H9 (cell line): ENCODE results near the gene HELQ. TPM values are rescaled to one million over a fixed set of nuclear protein-coding genes. Genes with fewer than 3 reads are reported as not detected.

Experiments
- DNase-seq: peaks from one replicate; pipeline ENCODE4 v3.0.0-alpha.2; 2017
- H2AFZ ChIP-seq: one replicate; pipeline ENCODE4 v1.6.1; 2013; ENCODE audit warnings: mild to moderate bottlenecking, low read length, control low read depth, moderate library complexity
- H2AK5ac ChIP-seq: 2 replicates; pipeline ENCODE4 v1.6.1; 2013; ENCODE audit warnings: low read length, control low read depth, mixed read lengths; ENCODE audit not compliant: insufficient read length
- H2BK120ac ChIP-seq: one replicate; pipeline ENCODE4 v1.6.1; 2013; ENCODE audit warnings: low read depth, mild to moderate bottlenecking, low read length, control low read depth, inconsistent platforms; ENCODE audit not compliant: poor library complexity, severe bottlenecking
- H2BK12ac ChIP-seq: 2 replicates; pipeline ENCODE4 v1.6.1; 2013; ENCODE audit warnings: low read length, control low read depth, mixed read lengths, low read depth; ENCODE audit not compliant: insufficient read length
- H2BK15ac ChIP-seq: 2 replicates; pipeline ENCODE4 v1.6.1; 2013; ENCODE audit warnings: low read depth, low read length, control low read depth
- H2BK20ac ChIP-seq: one replicate; pipeline ENCODE4 v1.6.1; 2013; ENCODE audit warnings: low read depth, mild to moderate bottlenecking, low read length, control low read depth, inconsistent platforms; ENCODE audit not compliant: poor library complexity, severe bottlenecking
- H2BK5ac ChIP-seq: 2 replicates; pipeline ENCODE4 v1.6.1; 2013; ENCODE audit warnings: low read length, control low read depth, mixed read lengths; ENCODE audit not compliant: insufficient read length
- H3K14ac ChIP-seq: 2 replicates; pipeline ENCODE4 v1.6.1; 2013; ENCODE audit warnings: low read length, control low read depth; ENCODE audit not compliant: insufficient read depth
- H3K18ac ChIP-seq: 2 replicates; pipeline ENCODE4 v1.6.1; 2013; ENCODE audit warnings: low read depth, mild to moderate bottlenecking, mixed read lengths, low read length, control low read depth; ENCODE audit not compliant: insufficient read length
- H3K23ac ChIP-seq: 2 replicates; pipeline ENCODE4 v1.6.1; 2013; ENCODE audit warnings: low read length, control low read depth, mixed read lengths, low read depth; ENCODE audit not compliant: insufficient read length
- H3K23me2 ChIP-seq: 2 replicates; pipeline ENCODE4 v1.6.1; 2013; ENCODE audit warnings: low read depth, mild to moderate bottlenecking, mixed read lengths, low read length, control low read depth; ENCODE audit not compliant: insufficient read length, poor library complexity, severe bottlenecking
- H3K27ac ChIP-seq: 2 replicates; pipeline ENCODE4 v1.5.1; 2013; ENCODE audit warnings: low read length, control low read depth, mixed read lengths, low read depth; ENCODE audit not compliant: insufficient read length
- H3K27me3 ChIP-seq: 2 replicates; pipeline ENCODE4 v1.6.1; 2013; ENCODE audit warnings: low read length, control low read depth, inconsistent platforms; ENCODE audit not compliant: insufficient read depth
- H3K4ac ChIP-seq: 2 replicates; pipeline ENCODE4 v1.6.1; 2013; ENCODE audit warnings: low read depth, mild to moderate bottlenecking, control low read depth, inconsistent platforms, low read length, moderate library complexity
- H3K4me1 ChIP-seq: 2 replicates; pipeline ENCODE4 v1.6.1; 2013; ENCODE audit warnings: low read length, control low read depth, inconsistent platforms; ENCODE audit not compliant: insufficient read depth
- H3K4me2 ChIP-seq: 2 replicates; pipeline ENCODE4 v1.6.1; 2013; ENCODE audit warnings: low read length, control low read depth, mixed read lengths; ENCODE audit not compliant: insufficient read length, insufficient read depth
- H3K56ac ChIP-seq: 2 replicates; pipeline ENCODE4 v1.6.1; 2013; ENCODE audit warnings: low read depth, mild to moderate bottlenecking, mixed read lengths, low read length, control low read depth; ENCODE audit not compliant: insufficient read length
- H3K79me1 ChIP-seq: 2 replicates; pipeline ENCODE4 v1.6.1; 2013; ENCODE audit warnings: low read depth, mild to moderate bottlenecking, moderate library complexity, low read length, control low read depth, inconsistent platforms; ENCODE audit not compliant: insufficient read depth, poor library complexity, severe bottlenecking
- H3K79me2 ChIP-seq: 2 replicates; pipeline ENCODE4 v1.6.1; 2013; ENCODE audit warnings: low read length, control low read depth, inconsistent platforms; ENCODE audit not compliant: insufficient read depth
- H3K9ac ChIP-seq: 2 replicates; pipeline ENCODE4 v1.6.1; 2013; ENCODE audit warnings: low read length, control low read depth, mixed read lengths; ENCODE audit not compliant: insufficient read length; ENCODE audit errors: extremely low read depth
- H3K9me3 ChIP-seq: one replicate; pipeline ENCODE4 v1.6.1; 2013; ENCODE audit warnings: low read depth, low read length, inconsistent platforms; ENCODE audit not compliant: control insufficient read depth
- H3T11ph ChIP-seq: one replicate; pipeline ENCODE4 v1.6.1; 2013; ENCODE audit warnings: mild to moderate bottlenecking, low read length, control low read depth, inconsistent platforms
- H4K20me1 ChIP-seq: one replicate; pipeline ENCODE4 v1.6.1; 2013; ENCODE audit not compliant: control insufficient read depth, insufficient read length, insufficient read depth
- H4K5ac ChIP-seq: 2 replicates; pipeline ENCODE4 v1.6.1; 2013; ENCODE audit warnings: low read depth, mild to moderate bottlenecking, mixed read lengths, low read length, control low read depth; ENCODE audit not compliant: insufficient read length
- H4K8ac ChIP-seq: replicated peaks from 2 replicates; pipeline ENCODE4 v1.6.1; 2013; ENCODE audit warnings: low read length, control low read depth, mixed read lengths, low read depth; ENCODE audit not compliant: insufficient read length
- H4K91ac ChIP-seq: 2 replicates; pipeline ENCODE4 v1.6.1; 2013; ENCODE audit warnings: low read depth, mild to moderate bottlenecking, moderate library complexity, mixed read lengths, low read length, control low read depth; ENCODE audit not compliant: insufficient read length
- H3K27ac Mint-ChIP-seq, 3 experiments: 2 replicates in 2 of 3; 3 replicates in 1 of 3; pipeline ENCODE4 v1.8.0; 2020 to 2021; ENCODE audit warnings: mixed read lengths in 3 of 3, mild to moderate bottlenecking in 1 of 3, moderate library complexity in 1 of 3
- H3K27me3 Mint-ChIP-seq: 2 replicates; pipeline ENCODE4 v1.8.0; 2021; ENCODE audit warnings: low read depth, mild to moderate bottlenecking, moderate library complexity, mixed read lengths
- H3K36me3 Mint-ChIP-seq, 3 experiments: 2 replicates in 2 of 3; 3 replicates in 1 of 3; pipeline ENCODE4 v1.8.0; 2020 to 2021; ENCODE audit warnings: low read depth in 3 of 3, mixed read lengths in 3 of 3; ENCODE audit not compliant: insufficient read depth in 1 of 3
- H3K4me1 Mint-ChIP-seq, 2 experiments: 2 replicates each; pipeline ENCODE4 v1.8.0; 2020; ENCODE audit warnings: mixed read lengths in 2 of 2
- H3K4me3 Mint-ChIP-seq, 2 experiments: 2 replicates in 1 of 2; 3 replicates in 1 of 2; pipeline ENCODE4 v1.8.0; 2020 to 2021; ENCODE audit warnings: mild to moderate bottlenecking in 2 of 2, mixed read lengths in 2 of 2, moderate library complexity in 1 of 2
- H3K9me3 Mint-ChIP-seq, 2 experiments: 2 replicates in 1 of 2; 3 replicates in 1 of 2; pipeline ENCODE4 v1.8.0; 2020; ENCODE audit warnings: mild to moderate bottlenecking in 2 of 2, mixed read lengths in 2 of 2, moderate library complexity in 1 of 2
- WGBS: extraction: QIAGEN DNeasy Blood & Tissue Kit; methylation state at CpG from one replicate; pipeline ENCODE4 v1.1.7; 2013; ENCODE audit warnings: missing lambda C conversion rate, low lambda C conversion rate, mixed read lengths; ENCODE audit not compliant: insufficient read length; ENCODE audit errors: extremely low coverage; 5-methylcytosine and 5-hydroxymethylcytosine counted together
- total RNA-seq: library from RNA; stranded (reverse); gene quantifications from 2 replicates; pipeline ENCODE4 v1.2.1, GENCODE V29; 2021
- TF ChIP-seq, protein P1 (sequence below): fragments of 200-600 bp; sonication (generic); conservative IDR thresholded peaks from 3 replicates; pipeline ENCODE4 v1.8.0; 2021; ENCODE audit warnings: antibody characterized with exemption, mild to moderate bottlenecking

The HELQ gene
- total RNA-seq, 1 experiment from 2014 or later = 16.2 TPM

DNA sequence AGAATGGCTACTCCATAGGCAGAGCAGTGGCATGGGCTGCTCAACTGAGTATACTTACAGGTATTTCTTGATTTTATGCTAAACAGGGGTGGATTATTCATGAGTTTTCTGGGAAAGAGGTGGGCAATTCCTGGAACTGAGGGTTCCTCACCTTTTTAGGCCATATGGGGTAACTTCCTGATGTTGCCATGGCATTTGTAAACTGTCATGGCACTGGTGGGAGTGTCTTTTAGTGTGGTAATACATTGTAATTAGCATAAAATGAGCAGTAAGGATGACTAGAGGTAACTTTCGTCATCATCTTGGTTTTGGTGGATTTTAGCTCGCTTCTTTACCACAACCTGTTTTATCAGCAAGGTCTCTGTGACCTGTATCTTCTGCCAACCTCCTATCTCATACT is 72.8 kb downstream of the HELQ start:
- WGBS = no CpG with 5 or more reads among the region's 2 CpGs
- H2BK20ac ChIP-seq = no peak overlapping the region
- no peak overlapping the region for H4K91ac ChIP-seq
- no peak overlapping the region for H2AFZ ChIP-seq
- no peak overlapping the region for H3K18ac ChIP-seq
- peaks cover 13% of the 10 kb centered on the region for H3K9me3 ChIP-seq
- H3K9ac ChIP-seq = no peak overlapping the region
- no peak overlapping the region for H3K4me2 ChIP-seq
- no peak overlapping the region for H4K5ac ChIP-seq
- H3K79me1 ChIP-seq = no peaks in the 10 kb centered on the region
- peaks cover 26% of the 10 kb centered on the region for H3K27me3 Mint-ChIP-seq
- no peak overlapping the region for H2AK5ac ChIP-seq
- H3T11ph ChIP-seq = no peak overlapping the region
- no peak for DNase-seq
- peaks cover 9 to 14% (median 12%) of the 10 kb centered on the region in 3 experiments for H3K36me3 Mint-ChIP-seq
- no peak overlapping the region for H3K56ac ChIP-seq
- H4K8ac ChIP-seq = no peak overlapping the region
- no peak overlapping the region for H3K23ac ChIP-seq
- no peak overlapping the region for H3K4ac ChIP-seq
- no peak overlapping the region for H2BK120ac ChIP-seq
- H3K4me3 Mint-ChIP-seq = no peak overlapping the region
- H2BK5ac ChIP-seq = no peak overlapping the region
- H3K27ac Mint-ChIP-seq = no peak overlapping the region
- TF ChIP-seq, protein P1, sequence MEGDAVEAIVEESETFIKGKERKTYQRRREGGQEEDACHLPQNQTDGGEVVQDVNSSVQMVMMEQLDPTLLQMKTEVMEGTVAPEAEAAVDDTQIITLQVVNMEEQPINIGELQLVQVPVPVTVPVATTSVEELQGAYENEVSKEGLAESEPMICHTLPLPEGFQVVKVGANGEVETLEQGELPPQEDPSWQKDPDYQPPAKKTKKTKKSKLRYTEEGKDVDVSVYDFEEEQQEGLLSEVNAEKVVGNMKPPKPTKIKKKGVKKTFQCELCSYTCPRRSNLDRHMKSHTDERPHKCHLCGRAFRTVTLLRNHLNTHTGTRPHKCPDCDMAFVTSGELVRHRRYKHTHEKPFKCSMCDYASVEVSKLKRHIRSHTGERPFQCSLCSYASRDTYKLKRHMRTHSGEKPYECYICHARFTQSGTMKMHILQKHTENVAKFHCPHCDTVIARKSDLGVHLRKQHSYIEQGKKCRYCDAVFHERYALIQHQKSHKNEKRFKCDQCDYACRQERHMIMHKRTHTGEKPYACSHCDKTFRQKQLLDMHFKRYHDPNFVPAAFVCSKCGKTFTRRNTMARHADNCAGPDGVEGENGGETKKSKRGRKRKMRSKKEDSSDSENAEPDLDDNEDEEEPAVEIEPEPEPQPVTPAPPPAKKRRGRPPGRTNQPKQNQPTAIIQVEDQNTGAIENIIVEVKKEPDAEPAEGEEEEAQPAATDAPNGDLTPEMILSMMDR = no peak
- no peaks in the 10 kb centered on the region for H4K20me1 ChIP-seq
- H3K14ac ChIP-seq = no peak overlapping the region
- no peak overlapping the region for H3K27ac ChIP-seq
- H3K23me2 ChIP-seq = no peaks in the 10 kb centered on the region
- H3K79me2 ChIP-seq = no peaks in the 10 kb centered on the region
- no peak overlapping the region for H2BK12ac ChIP-seq
- peaks cover 20 to 24% of the 10 kb centered on the region in 2 experiments for H3K9me3 Mint-ChIP-seq
- no peaks in the 10 kb centered on the region for H3K4me1 ChIP-seq
- H3K27me3 ChIP-seq = no peaks in the 10 kb centered on the region
- no peak overlapping the region for H2BK15ac ChIP-seq
- H3K4me1 Mint-ChIP-seq = peaks cover 16 to 20% of the 10 kb centered on the region in 2 experiments
